Upper lobe of left lung (tissue), 4 donors: ENCODE results near the gene B3GAT1.
"Not testable (repeated sequence)": the region's sequence is repeated elsewhere in the genome, so short reads cannot be mapped to it uniquely, and the experiment has no call there.

Experiments used
- CTCF ChIP-seq, 6 experiments: fragments of 450-650 bp in 4 of 6; fragments of 200-600 bp in 2 of 6; sonication (generic) in 2 of 6; IDR thresholded peaks; one replicate each; pipeline ENCODE4 v1.5.1; 2016 to 2019; ENCODE audit warnings: antibody characterized with exemption in 6 of 6
- EP300 ChIP-seq, 4 donors: sonication (generic); formaldehyde crosslinking; IDR thresholded peaks; one replicate each; pipeline ENCODE4 v1.5.1; 2017; ENCODE audit warnings: antibody characterized with exemption in 4 of 4, control low read depth in 2 of 4
- POLR2A ChIP-seq, 4 donors: fragments of 450-650 bp; IDR thresholded peaks; one replicate each; pipeline ENCODE4 v1.5.1; 2016 to 2017; ENCODE audit warnings: antibody characterized with exemption in 4 of 4, mild to moderate bottlenecking in 2 of 4
- POLR2AphosphoS5 ChIP-seq, 2 donors: sonication (generic); formaldehyde crosslinking; IDR thresholded peaks; one replicate each; pipeline ENCODE4 v1.5.1; 2017; ENCODE audit warnings: antibody characterized with exemption in 2 of 2

DNA sequence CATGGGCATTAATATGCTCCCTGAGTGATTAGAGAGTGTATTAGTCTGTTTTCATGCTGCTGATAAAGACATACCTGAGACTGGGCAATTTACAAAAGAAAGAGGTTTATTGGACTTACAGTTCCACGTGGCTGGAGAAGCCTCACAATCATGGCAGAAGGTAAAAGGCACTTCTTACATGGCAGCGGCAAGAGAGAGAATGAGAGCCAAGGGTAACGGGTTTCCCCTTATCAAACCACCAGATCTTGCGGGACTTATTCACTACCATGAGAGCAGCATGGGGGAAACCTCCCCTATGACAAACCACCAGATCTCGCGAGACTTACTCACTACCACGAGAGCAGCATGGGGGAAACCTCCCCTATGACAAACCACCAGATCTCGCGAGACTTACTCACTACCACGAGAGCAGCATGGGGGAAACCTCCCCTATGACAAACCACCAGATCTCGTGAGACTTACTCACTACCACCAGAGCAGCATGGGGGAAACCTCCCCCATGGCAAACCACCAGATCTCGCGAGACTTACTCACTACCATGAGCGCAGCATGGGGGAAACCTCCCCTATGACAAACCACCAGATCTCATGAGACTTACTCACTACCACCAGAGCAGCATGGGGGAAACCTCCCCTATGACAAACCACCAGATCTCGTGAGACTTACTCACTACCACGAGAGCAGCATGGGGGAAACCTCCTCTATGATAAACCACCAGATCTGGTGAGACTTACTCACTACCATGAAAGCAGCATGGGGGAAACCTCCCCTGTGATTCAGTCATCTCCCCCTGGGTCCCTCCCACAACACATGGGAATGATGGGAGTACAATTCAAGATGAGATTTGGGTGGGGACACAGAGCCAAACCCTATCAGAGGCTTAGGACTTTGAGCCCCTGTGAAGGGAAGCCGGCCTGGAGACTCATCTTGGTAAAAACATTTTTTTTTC is 32.4 kb upstream of the B3GAT1 start:
- TF ChIP-seq POLR2A, CTCF, EP300, POLR2AphosphoS5 (IDR thresholded peaks at IDR 0.05): not testable (repeated sequence)
